A172 (cell line): Measurements from ENCODE around the gene TMEM232. TPM values are rescaled to one million over a fixed set of nuclear protein-coding genes. Genes with fewer than 3 reads are reported as not detected.
"Not testable (repeated sequence)": the region's sequence is repeated elsewhere in the genome, so short reads cannot be mapped to it uniquely, and the experiment has no call there.

Experiments
- DNase-seq: peaks from one replicate; pipeline ENCODE4 v3.0.0-alpha.2; 2015; ENCODE audit warnings: low spot score
- total RNA-seq: library from RNA; depleted of rRNA; stranded (reverse); fragments of >200 nt; shearing (Covaris generic); gene quantifications from 2 replicates; pipeline ENCODE4 v1.2.3, GENCODE V29; 2014

Gene TMEM232
- total RNA-seq, 1 experiment from 2014 or later: 1.5 TPM

GRCh38 chr5:110625376-110625999, 101.0 kb downstream of the TMEM232 start:
- peak; percentile 37 for DNase-seq

DNA sequence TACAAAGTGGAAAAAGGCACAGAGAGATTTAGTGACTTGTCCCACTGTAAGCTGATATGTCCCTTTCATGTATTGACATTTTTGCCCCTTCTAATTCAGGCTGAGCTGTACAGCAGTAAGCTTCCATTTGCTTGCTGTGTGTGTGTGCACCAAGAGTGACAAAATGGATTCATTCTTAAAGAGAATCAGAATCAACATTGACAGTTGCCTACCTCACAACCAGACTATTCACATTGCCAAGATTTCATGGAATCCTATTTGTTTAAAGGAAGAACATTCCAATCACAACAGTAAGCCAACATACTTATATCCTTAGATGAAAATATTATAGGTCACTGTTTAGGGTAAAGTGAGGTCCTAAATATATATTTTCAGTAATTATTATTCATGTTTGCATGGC, 102.6 kb downstream of the TMEM232 start:
- DNase-seq: no peak

DNA sequence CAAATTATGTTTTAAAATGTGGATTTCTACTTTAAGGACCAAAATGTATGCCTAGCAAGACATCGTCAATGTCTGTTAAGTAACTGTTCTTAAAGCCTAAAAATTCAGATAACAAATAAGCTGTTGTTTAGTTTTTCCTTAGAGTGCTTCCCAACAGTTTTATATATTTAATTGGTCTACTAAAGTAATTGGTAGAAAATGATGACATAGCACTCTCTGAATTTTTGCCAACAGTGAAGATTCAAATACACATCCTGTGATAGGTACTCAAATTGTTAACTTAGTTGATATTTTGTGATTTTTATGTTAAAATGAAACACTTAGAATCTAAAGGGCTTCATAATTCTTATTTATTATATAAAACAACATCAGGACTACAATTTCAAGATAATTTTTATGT, 107.5 kb downstream of the TMEM232 start:
- no peak for DNase-seq

DNA sequence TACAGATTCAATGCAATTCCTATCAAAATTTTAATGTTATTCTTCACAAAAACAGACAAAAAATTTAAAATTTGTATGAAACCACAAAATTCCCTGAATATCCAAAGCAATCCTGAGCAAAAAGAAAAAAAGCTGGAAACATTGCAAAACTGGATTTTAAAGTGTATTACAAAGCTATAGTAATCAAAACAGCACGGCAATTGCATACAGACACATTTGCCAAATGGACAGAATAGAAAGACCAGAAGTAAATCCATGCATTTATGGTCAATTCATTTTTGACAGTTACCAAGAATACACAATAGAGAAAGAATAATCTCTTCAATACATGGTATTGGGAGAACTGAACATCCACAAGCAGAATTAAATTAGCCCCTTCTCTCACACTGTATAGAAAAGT, 110.5 kb downstream of the TMEM232 start:
- DNase-seq: no peak

GRCh38 chr5:110612794-110613247, 113.7 kb downstream of the TMEM232 start:
- DNase-seq: no peak

DNA sequence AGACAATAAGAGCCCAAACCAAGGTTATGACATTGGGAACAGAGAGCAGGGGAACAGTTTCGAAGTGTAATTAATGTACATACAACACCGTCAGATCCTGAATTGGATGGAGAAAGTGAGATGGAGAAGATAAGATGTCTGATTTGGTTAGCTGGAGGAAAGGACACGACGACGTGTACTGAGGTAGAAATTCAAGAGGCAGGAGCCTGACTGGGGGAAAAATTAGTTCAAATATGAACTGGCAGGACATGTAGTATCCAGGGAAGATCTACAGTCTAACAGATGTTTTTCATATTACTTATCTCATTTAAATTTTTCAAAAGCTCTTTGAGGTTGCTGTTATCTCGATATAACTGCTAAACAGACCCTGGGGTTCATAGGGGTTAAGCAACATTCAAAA, 114.7 kb downstream of the TMEM232 start:
- no peak for DNase-seq

DNA sequence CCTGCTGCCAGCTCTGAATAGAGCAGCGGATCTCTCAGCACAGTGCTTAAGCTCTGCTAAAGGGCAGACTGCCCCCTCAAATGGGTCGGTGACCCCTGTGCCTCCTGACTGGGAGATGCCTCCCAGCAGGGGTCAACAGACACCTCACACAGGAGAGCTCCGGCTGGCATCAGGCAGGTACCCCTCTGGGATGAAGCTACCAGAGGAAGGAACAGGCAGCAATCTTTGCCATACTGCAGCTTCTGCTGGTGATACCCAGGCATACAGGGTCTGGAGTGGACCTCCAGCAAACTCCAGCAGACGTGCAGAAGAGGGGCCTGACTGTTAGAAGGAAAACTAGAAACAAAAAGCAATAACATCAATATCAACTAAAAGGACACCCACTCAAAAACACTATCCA, 131.6 kb downstream of the TMEM232 start:
- DNase-seq: no peak

DNA sequence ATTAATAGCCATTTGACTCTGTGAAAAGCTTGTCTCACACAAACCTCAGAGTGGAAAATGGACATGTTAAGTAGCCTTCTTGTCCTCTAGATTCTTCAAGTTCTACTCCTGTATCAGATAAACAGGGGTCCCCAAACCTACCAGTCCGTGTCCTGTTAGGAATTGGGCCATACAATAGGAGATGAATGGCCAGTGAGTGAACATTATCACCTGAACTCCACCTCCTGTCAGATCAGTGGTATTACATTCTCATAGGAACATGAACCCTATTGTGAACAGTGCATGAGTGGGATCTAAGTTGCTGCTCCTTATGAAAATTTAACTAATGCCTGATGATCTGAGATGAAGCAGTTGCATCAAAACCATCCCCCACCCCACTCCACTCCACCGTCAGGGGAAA, 136.3 kb downstream of the TMEM232 start:
- peak; percentile 15 for DNase-seq

DNA sequence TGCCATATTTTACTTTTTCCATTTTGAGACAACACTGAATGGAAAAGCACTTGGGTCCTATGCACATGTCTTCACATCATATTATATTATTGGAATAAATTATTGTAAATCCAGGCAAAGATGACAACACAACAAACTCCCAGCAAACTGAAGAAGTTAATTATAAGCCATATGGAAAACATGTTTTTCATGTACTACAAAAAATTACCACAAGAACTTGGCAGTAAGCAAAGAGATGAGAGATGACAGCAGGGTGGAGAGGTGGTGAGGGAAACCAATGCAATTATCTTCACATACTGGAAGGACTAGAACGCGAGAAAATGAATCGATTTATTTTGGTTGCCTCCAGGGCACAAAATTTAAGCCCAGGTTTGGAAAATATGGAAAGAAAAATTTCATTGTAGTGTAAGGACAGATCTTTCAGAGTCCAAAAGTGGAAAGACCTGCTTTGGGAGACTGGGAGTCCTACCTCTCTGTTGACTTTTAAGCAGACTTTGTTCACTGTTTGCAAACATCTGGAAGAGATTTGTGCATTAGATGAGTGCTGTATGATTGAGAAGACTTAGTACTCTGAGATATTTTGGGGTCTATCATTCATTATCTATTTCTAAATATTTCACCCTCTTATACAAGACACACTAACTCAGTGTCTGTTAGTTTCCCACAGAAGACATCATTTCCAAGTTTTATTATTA, 138.0 kb downstream of the TMEM232 start:
- DNase-seq: no peak

- no peak for DNase-seq
Observed at GRCh38 chr5:110580625-110581024, 145.8 kb downstream of the TMEM232 start.

DNA sequence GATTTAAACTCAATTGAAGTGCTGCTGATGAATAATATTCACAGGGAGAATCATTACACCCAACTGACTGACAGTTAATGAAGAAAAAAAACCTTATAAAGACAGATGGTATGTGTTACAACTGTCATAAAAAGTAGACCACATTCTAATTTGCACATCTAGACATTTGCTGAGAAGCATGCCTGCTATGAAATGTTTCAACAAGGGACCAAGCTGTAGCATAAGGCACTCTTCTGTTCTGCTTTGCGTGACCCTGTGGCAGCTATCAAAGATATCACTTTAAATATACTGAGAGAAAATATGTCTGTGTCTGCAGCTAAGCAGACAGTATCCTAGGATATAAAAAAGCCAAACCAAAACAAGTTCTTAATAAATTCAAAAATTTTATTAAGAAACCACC, 153.7 kb downstream of the TMEM232 start:
- no peak for DNase-seq

DNA sequence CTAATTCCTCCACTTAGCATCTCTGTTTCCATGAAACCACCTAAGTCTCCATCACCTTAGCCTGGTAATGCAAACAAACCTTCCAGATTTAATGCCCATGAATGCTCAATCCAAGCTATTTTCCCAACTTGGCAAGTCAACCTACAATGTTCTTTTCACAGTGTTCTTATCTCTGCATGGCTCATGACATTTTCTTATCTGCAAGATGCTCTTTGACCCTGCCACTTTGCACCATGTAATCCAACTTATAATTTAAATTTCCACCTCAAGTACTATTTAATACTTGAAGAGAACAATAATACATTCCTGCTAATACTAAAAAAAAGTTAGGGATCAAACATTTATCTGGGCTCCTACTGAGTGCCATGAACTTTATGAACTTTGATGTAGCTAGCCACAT, 164.3 kb downstream of the TMEM232 start:
- DNase-seq: no peak

- no peak for DNase-seq
Observed at GRCh38 chr5:110561510-110561909, 165.0 kb downstream of the TMEM232 start.

DNA sequence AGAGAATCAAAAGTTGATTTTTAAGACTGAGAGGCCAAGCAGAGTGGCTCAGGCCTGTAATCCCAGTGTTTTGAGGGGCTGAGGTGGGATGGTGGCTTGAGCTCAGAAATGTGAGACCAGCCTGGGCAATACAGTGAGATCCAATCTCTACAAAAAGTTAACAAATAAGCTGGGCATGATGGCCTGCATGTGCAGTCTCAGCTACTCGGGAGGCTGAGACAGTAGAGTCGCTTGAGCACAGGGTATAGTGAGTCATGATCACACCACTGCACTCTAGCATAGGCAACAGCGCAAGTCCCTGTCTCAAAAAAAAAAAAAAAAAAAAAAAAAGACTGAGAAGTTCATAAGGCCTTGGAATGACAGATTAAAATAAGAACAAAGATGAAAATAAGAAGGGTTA, 177.2 kb downstream of the TMEM232 start:
- no peak for DNase-seq

DNA sequence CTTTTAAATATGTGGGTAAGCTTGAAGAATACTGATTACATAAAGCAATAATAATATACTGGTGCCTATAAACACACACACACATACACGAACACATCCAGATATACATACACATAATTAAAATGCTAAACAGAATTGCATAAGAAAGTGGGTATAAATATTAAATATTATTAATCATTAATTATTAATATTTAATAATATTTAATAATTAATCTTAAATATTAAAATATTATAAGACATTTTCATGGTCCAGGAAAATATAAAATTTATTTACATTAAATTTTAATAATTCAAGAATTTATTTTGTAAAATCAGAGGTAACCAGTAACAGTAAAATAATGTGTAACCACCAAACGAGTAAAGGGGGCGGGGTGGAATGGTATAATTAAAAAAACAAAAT, 178.3 kb downstream of the TMEM232 start:
- DNase-seq: no peak

DNA sequence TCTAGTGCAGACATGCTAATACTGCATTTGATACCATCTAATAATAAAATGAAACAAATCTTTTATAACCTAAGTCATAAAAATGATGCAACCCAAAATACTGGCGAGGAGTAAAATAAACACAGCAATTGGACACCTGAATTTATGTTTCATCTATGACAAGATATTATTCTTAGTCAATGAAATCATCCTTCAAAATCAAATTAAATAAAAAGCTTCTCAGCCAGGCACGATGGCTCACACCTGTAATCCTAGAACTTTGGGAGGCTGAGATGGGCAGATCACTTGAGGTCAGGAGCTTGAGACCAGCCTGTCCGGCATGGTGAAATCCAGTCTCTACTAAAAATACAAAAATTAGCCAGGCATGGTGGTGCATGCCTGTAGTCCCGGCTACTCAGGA, 179.0 kb downstream of the TMEM232 start:
- DNase-seq: no peak

DNA sequence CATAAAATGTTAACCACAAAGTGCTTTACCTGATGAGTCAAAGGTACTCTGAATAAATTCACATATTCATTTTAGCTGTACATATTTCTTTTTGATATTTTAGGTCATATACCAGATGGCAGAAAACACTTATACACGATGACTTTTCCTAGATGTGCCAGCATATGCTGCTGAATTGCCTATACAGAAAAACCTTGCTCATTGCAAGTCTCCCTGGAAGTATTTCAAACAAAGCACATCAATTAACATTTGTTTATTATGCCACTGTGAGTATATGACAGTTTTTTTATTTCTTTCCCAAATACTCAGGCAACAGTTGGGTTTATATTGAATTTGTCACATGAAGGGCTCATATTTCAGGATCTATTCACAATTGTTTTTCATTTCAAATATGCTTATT, 180.8 kb downstream of the TMEM232 start:
- no peak for DNase-seq

- no peak for DNase-seq
Observed at GRCh38 chr5:110544603-110545002, 181.9 kb downstream of the TMEM232 start.

- DNase-seq: no peak
Observed at GRCh38 chr5:110542949-110543348, 183.5 kb downstream of the TMEM232 start.

DNA sequence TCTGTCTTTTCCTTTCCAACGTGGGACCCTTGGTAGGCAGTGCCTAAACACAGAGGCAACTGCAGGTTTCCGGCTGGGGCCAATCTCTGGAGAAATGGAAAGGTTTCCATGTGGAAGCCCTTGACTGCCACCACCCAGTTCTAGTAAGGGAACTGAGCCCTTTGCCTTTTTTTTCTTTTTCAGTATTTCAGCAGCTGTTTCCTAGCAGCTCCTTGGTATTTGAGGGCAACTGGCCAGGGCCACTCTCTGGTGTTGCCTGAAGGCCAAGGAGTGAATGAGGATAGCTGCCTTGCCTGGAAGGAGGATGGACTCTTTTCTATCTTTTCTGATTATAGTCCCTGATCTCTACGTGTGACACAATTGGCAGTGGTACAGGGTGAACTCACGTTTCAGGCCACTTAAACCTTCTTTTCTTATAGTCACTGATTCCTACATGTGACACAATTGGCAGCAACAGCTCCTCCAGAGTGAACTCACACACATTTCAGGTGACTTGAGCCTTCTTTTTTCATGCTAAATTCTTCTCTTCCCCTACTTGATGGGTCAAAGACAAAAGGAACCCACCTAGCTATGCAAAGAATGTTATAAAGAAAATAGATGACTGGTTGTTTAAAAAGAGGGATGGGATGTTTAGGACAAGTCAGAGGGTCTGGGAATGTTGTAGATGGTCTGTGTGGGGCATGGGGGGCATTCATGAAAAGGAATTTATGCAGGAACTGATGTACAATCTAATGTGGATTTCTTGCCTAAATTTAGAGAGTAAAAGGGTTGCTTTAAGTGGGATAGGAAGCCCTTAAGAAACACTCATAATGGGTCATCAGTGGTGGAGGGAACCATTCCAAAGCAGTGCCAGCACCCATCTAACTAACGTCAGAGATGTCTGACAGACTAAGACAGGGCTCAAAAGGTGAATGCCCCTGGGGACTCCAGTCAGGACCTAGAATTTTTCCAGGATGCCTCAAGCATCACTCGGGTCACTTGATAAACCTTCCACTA, 190.1 kb downstream of the TMEM232 start:
- DNase-seq: no peak

GRCh38 chr5:110535146-110535545, 191.3 kb downstream of the TMEM232 start:
- not testable (repeated sequence) for DNase-seq

DNA sequence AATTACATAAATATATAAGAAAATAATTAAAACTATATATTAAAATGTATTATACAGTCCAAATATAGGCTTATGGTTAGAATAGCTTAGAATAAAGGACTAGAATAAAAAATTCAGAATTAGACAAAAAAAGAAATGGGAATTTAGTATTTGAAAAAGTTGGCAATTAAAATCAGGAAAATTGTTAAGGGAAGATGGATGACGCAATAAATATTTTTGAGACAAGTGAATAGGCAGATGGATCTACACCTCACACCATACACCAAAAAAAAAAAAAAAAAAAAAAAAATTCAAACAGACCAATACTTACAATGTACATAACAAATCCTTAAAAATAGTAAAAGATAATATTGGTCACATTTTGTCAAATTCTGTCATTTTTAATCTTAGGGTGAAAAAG, 200.7 kb downstream of the TMEM232 start:
- DNase-seq: no peak
